Testis (tissue), 3 donors: ENCODE results near the gene PTPRE. TPM values are rescaled to one million over a fixed set of nuclear protein-coding genes. Genes with fewer than 3 reads are reported as not detected.

Experiments used
- DNase-seq: peaks from one replicate; pipeline ENCODE4 v3.0.0-alpha.2; 2019
- H3K27ac ChIP-seq, 2 donors: fragments of 200-600 bp; sonication (generic); one replicate each; pipeline ENCODE4 v1.5.1; 2019
- H3K27me3 ChIP-seq: fragments of 200-600 bp; sonication (generic); one replicate; pipeline ENCODE4 v1.5.1; 2019
- H3K36me3 ChIP-seq: fragments of 200-600 bp; sonication (generic); one replicate; pipeline ENCODE4 v1.5.1; 2017; ENCODE audit warnings: low read depth; ENCODE audit errors: missing control alignments
- H3K4me1 ChIP-seq: fragments of 200-600 bp; sonication (generic); one replicate; pipeline ENCODE4 v1.5.1; 2019
- H3K4me3 ChIP-seq, 2 donors: fragments of 200-600 bp; sonication (generic); one replicate each; pipeline ENCODE4 v1.5.1; 2017 to 2019
- H3K9me3 ChIP-seq: fragments of 200-600 bp; sonication (generic); one replicate; pipeline ENCODE4 v1.5.1; 2017
- POLR2A ChIP-seq: fragments of 450-650 bp; IDR thresholded peaks from one replicate; pipeline ENCODE4 v1.6.1; 2017; ENCODE audit warnings: antibody characterized with exemption, mild to moderate bottlenecking, moderate library complexity
- WGBS, 2 donors: methylation state at CpG; one replicate each; pipeline ENCODE4 v1.1.5; 2018; 5-methylcytosine and 5-hydroxymethylcytosine counted together
- intact Hi-C: fragments of 100-400 bp; cut with DNase I; formaldehyde crosslinking; loops from one replicate; pipeline ENCODE4 v1.15.1; 2023; ENCODE audit warnings: low total_unique reads
- polyA plus RNA-seq: library from polyadenylated mRNA; stranded (reverse); fragments of 350-450 nt; fragmentation: Illumina TruSeq; extraction: RNeasy Lipid Tissue Mini Kit (QIAGEN cat#74804); gene quantifications from one replicate; pipeline ENCODE4 v1.2.3, GENCODE V29; 2014; ENCODE audit warnings: low read depth, low replicate concordance; ENCODE audit not compliant: insufficient read depth
- total RNA-seq, 2 donors: library from RNA; depleted of rRNA; stranded (reverse); fragments of >200 nt; gene quantifications; one replicate each; pipeline ENCODE4 v1.2.3, GENCODE V29; 2016
- TF ChIP-seq, protein P1 (sequence below), 3 experiments: fragments of 450-650 bp in 2 of 3; fragments of 200-600 bp in 1 of 3; sonication (generic) in 1 of 3; IDR thresholded peaks; one replicate each; pipeline ENCODE4 v1.5.1; 2016 to 2019; ENCODE audit warnings: antibody characterized with exemption in 3 of 3, mild to moderate bottlenecking in 2 of 3, moderate library complexity in 1 of 3

PTPRE gene
- total and polyA plus RNA-seq, 3 donors from 2014 or later, result 10.0 to 26.6 (median 15.3) TPM

DNA sequence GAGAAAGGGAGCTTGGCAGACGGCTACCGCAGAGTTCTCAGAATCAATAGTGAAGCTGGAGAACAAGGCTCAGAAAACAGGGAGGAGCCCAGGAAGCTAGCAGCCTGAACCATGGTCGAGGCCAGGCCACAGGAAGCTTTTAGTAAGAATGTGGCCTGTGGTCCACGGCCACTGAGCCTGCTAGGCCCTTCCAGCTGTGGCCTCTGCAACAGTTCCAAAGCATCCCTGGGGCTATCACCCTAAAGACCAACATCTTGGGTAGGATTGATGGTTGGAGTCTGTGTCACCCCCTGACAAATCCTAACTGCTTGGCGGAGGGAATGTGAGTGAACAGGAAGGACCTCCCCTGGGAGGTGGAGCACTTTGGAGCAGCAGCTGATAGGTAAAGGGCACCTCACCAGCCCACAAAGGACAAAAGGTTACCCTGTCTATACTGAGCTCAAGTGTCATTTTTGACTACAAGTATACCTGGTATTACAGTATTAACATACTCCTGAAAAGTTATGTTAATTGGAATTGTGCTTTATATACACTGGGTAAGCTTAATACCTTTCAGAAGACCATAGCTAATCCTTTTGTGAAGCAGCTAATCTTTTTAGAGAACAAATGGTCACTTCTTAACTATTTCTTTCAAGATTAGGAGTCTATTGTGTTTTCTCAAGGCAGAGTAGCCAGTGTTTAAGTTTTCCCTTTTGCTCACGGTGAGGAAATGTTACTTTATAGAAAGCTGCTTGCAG, 18.7 kb downstream of the PTPRE start:
- intact Hi-C loops, result no loop called here
- DNase-seq, result no peak

DNA sequence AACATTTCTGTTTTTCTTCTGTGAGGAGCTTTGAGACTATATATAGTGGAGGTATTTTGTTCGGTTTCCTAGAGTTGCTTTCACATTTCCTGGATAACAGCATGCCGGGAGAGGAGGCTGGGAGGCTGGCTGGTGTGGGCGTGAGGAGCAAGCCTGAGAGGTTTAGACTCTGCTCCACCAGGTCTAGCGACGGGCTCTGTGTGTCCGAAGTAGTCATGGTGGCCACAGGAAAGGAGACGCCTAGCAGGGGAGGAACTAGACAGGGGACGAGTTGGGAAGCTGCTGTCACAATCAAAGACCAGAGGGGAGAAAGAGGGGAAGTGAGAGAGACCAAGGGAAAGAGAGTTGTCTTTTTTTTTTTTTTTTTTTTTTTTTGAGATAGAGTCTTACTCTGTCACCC, 19.6 kb downstream of the PTPRE start:
- DNase-seq, result no peak
- TF ChIP-seq, protein P1, sequence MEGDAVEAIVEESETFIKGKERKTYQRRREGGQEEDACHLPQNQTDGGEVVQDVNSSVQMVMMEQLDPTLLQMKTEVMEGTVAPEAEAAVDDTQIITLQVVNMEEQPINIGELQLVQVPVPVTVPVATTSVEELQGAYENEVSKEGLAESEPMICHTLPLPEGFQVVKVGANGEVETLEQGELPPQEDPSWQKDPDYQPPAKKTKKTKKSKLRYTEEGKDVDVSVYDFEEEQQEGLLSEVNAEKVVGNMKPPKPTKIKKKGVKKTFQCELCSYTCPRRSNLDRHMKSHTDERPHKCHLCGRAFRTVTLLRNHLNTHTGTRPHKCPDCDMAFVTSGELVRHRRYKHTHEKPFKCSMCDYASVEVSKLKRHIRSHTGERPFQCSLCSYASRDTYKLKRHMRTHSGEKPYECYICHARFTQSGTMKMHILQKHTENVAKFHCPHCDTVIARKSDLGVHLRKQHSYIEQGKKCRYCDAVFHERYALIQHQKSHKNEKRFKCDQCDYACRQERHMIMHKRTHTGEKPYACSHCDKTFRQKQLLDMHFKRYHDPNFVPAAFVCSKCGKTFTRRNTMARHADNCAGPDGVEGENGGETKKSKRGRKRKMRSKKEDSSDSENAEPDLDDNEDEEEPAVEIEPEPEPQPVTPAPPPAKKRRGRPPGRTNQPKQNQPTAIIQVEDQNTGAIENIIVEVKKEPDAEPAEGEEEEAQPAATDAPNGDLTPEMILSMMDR (IDR thresholded peaks at IDR 0.05), result no peak
- no peak for TF ChIP-seq POLR2A
- WGBS, 2 donors, result 82 to 89% methylated on average over 6 to 8 of the region's 8 CpGs
- Histone ChIP-seq H3K27ac (no peak overlapping the region), H3K4me1 (no peaks in the 10 kb centered on the region), H3K36me3 (no peaks in the 10 kb centered on the region), H3K4me3 (no peak overlapping the region), H3K27me3 (no peaks in the 10 kb centered on the region), H3K9me3 (no peaks in the 10 kb centered on the region)
- intact Hi-C loops, result no loop called here

More for the DNA sequence above, 18.7 kb downstream of the PTPRE start:
- TF ChIP-seq POLR2A, result no peak
- TF ChIP-seq, protein P1 (IDR thresholded peaks at IDR 0.05), result no peak
- Histone ChIP-seq H3K27ac (no peak overlapping the region), H3K4me3 (no peak overlapping the region), H3K36me3 (no peaks in the 10 kb centered on the region), H3K4me1 (no peaks in the 10 kb centered on the region), H3K9me3 (no peaks in the 10 kb centered on the region), H3K27me3 (no peaks in the 10 kb centered on the region)
- WGBS, 2 donors, result 62 to 73% methylated on average over 5 to 6 of the region's 6 CpGs

DNA sequence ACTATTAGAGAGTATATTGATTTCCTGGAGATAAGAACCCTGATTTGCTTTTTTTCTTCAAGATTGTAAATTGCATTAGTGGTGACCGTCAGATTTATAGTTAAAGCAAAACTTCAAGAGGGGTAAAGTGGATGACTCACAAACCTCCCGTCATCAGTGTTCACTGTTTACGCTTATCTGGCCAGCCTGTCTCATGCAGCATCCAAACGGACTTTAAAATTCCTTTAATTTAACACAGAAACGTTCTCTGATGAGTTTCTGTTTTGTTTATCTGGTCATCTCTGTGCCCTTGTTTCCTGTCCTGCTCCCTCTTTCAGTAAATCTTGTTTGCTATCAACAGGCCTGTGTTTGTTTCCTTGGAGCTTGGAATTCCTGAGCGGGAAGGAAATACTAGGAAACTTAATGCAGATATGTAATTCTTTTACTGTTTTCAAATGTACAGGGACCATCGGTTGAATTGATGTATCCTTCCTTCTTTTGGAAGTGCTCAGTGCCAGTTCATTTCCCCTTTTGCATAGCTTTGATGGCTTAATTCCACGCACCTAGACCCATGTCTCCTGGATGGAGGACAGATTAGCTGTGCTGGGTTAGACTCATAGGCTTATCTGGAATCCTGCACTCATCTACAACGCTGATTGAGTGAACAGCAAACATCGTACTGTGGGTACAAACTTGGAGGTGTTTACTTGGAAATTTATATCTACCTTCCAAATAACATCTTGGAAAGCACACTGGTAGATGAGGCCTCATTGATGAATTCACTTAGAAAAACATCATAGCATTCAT, 21.3 kb downstream of the PTPRE start:
- DNase-seq, result no peak
- no peak for TF ChIP-seq POLR2A
- TF ChIP-seq, protein P1 (IDR thresholded peaks at IDR 0.05), result no peak
- Histone ChIP-seq H3K9me3 (no peaks in the 10 kb centered on the region), H3K27me3 (no peaks in the 10 kb centered on the region), H3K27ac (no peak overlapping the region), H3K4me1 (no peaks in the 10 kb centered on the region), H3K36me3 (no peaks in the 10 kb centered on the region), H3K4me3 (no peak overlapping the region)
- intact Hi-C loops, result no loop called here
- 76 to 77% methylated on average over 10 of the region's 10 CpGs for WGBS, 2 donors

DNA sequence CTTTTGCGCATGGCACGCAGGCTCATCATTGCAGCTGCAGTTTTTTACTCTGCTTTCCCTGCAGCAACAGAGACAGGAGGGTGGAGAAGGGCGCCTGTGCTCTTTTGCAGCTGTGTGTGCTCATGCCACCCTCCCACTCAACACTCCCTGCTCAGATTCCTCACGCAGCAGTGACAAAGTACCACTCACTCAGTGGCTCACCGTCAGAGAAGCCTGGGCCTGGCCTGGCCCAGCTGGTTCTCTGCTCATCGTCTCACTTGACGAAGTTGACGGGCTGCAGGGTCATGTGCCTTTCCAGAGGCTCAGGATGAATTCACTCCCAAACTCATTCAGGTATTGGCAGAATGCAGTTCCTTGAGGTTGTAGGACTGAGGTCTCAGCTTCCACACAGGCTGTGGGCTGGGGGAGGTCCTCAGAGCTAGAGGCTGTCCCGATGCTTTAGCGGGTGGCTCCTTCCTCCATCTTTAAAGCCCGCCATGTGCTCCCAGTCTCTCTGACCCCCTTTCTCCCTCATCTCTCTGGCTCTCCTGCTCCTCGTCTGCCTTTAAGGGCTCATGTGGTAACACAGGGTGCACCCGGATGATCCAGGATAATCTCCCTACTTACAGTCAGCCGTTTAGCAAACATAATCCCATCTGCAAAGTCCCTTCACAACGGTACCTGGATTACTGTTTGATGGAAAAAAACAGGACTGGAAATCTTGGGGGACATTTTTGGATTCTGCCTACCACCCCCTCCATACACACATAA, 25.8 kb downstream of the PTPRE start:
- 92 to 95% methylated on average over 15 of the region's 15 CpGs for WGBS, 2 donors
- no peak for TF ChIP-seq POLR2A
- TF ChIP-seq, protein P1 (IDR thresholded peaks at IDR 0.05), result no peak
- Histone ChIP-seq H3K4me3 (no peak overlapping the region), H3K36me3 (no peaks in the 10 kb centered on the region), H3K27me3 (no peaks in the 10 kb centered on the region), H3K27ac (no peak overlapping the region), H3K4me1 (no peaks in the 10 kb centered on the region), H3K9me3 (no peaks in the 10 kb centered on the region)
- intact Hi-C loops, result no loop called here
- no peak for DNase-seq
